Measurements from ENCODE around the gene RNF39. TPM values are rescaled to one million over a fixed set of nuclear protein-coding genes. Genes with fewer than 3 reads are reported as not detected.

The RNF39 gene
- total and polyA plus RNA-seq, 10 of the 15 experiments (the other 5 are each of a cell fraction or from before 2014, with no cell fraction given): 0.04 to 0.11 TPM; not detected in 8

DNA sequence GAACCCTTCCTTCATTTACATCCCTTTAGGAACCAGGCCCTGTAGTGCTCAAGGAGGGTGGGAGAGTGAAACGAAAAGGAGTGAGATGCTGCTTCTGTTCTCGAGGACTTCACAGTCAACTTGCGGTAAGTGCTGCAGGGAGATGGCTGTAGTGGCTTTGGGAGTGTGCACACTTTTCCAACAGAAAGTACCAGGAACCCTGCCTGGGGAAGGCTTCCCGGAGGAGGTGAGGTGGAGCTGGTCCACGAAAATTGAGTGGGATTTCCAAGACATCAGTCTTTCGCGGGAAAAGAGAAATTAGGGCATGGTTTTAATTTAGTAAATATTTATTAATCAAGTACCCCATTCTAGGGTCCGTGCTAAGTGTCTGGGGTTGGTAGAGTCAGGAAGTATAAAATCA lies 24.6 kb upstream of the RNF39 start:
- FAIRE-seq: no peak
- no peak overlapping the region for H3K4me3 ChIP-seq
- peaks cover 19% of the 10 kb centered on the region for H3K4me1 ChIP-seq (ENCODE audit: control insufficient read depth, insufficient read depth, low read length)
- H3K9ac ChIP-seq (ENCODE audit: control insufficient read depth, insufficient read depth, low read length): no peak overlapping the region
- no TSS peak for BruUV-seq (replicated peaks)
- H3K79me2 ChIP-seq (ENCODE audit: control insufficient read depth, insufficient read depth, low read length): no peaks in the 10 kb centered on the region
- CTCF ChIA-PET: interaction anchor here (0.7 kb wide), 1 partner anchor 31 kb away, joined by 4 read pairs; no protein-coding TSS in a partner anchor
- in situ Hi-C loops (cut with MboI): no loop called here
- no peak overlapping the region for H2AFZ ChIP-seq (ENCODE audit: control insufficient read depth, low read depth, low read length)
- no peaks in the 10 kb centered on the region for H3K36me3 ChIP-seq (ENCODE audit: control insufficient read depth in 2 of 2, insufficient read depth in 2 of 2, low read length in 1 of 2)
- H3K9me3 ChIP-seq (replicated peaks; ENCODE audit: control insufficient read depth, insufficient read depth, low read length): no peaks in the 10 kb centered on the region
- H3K27me3 ChIP-seq (replicated peaks in 1 of 2; ENCODE audit: control insufficient read depth in 2 of 2, insufficient read depth in 2 of 2, low read length in 1 of 2): peaks cover 12 to 32% of the 10 kb centered on the region in 2 experiments
- H3K4me2 ChIP-seq (ENCODE audit: control insufficient read depth, insufficient read depth): no peak overlapping the region; the same call in 1 of the 2 replicates
- ATAC-seq: no peak
- intact Hi-C loops (cut with micrococcal nuclease; ENCODE audit: unreplicated experiment): no loop called here
- no peak for DNase-seq (ENCODE audit: low read depth, low spot score)
- RAD21 ChIA-PET (ENCODE audit: unreplicated experiment): no interaction called here
- SMC1A ChIA-PET (ENCODE audit: uncharacterized antibody, unreplicated experiment): interaction anchor here (1.0 to 1.2 kb wide), 2 partner anchors 31 to 34 kb away, joined by 3 to 4 read pairs; no protein-coding TSS in a partner anchor
- H3K27ac ChIP-seq (ENCODE audit: control insufficient read depth, insufficient read depth): no peak overlapping the region
- H4K20me1 ChIP-seq (ENCODE audit: control insufficient read depth, insufficient read depth): no peaks in the 10 kb centered on the region
- no peak for TF ChIP-seq WRNIP1 (IDR thresholded peaks at IDR 0.05; ENCODE audit: borderline replicate concordance, low read depth, low read length)
- no peak for TF ChIP-seq NR2C2 (IDR thresholded peaks at IDR 0.05; ENCODE audit: borderline replicate concordance, control insufficient read depth, insufficient read length, low read depth)
- TF ChIP-seq RELB (IDR thresholded peaks at IDR 0.05; ENCODE audit: low read depth): no peak
- no peak for TF ChIP-seq POLR2AphosphoS2 (IDR thresholded peaks at IDR 0.05; ENCODE audit: low read depth, low read length)
- no peak for TF ChIP-seq ZBTB40 (IDR thresholded peaks at IDR 0.05; ENCODE audit: borderline replicate concordance)
- no peak for TF ChIP-seq POLR2AphosphoS5 (IDR thresholded peaks at IDR 0.05; ENCODE audit: low read length)
- no peak for TF ChIP-seq CHD1 (IDR thresholded peaks at IDR 0.05; ENCODE audit: low read depth, low read length)
- no peak for TF ChIP-seq SIX5 (IDR thresholded peaks at IDR 0.05; ENCODE audit: low read depth, low read length, severe bottlenecking)
- TF ChIP-seq CBX3 (IDR thresholded peaks at IDR 0.05; ENCODE audit: borderline replicate concordance, low read depth): no peak
- TF ChIP-seq NFXL1 (IDR thresholded peaks at IDR 0.05; ENCODE audit: borderline replicate concordance): no peak
- TF ChIP-seq SMC3 (IDR thresholded peaks at IDR 0.05; ENCODE audit: borderline replicate concordance, low read length): no peak
- TF ChIP-seq SRF (IDR thresholded peaks at IDR 0.05; ENCODE audit: low read depth in 2 of 2, low read length in 2 of 2): no peak
- no peak for TF ChIP-seq ATF2 (IDR thresholded peaks at IDR 0.05; ENCODE audit: low read length)
- POLR2A ChIA-PET: no interaction called here
- 29% methylated on average over 8 of the region's 8 CpGs for WGBS (ENCODE audit: insufficient coverage, insufficient replicate concordance, low lambda C conversion rate, missing lambda C conversion rate)
